ENCODE measurements around the gene TSSC4.
"Not testable (repeated sequence)": the region's sequence is repeated elsewhere in the genome, so short reads cannot be mapped to it uniquely, and the experiment has no call there.

TSSC4 gene

GRCh38 chr11:2400069-2400761, at the start of gene TSSC4:
TSSC4 (plus strand) TSS chr11:2400750; CDS start chr11:2402634, 1,884 bp downstream.
- DNase-seq: peak; percentile 98

GRCh38 chr11:2351701-2352100, 48.8 kb upstream of the TSSC4 start:
- no peak for DNase-seq

GRCh38 chr11:2352420-2352819, 48.1 kb upstream of the TSSC4 start:
- DNase-seq: no peak

GRCh38 chr11:2355000-2355644, 45.4 kb upstream of the TSSC4 start:
- no peak for DNase-seq

GRCh38 chr11:2357246-2357645, 43.3 kb upstream of the TSSC4 start:
- DNase-seq: no peak

- DNase-seq: not testable (repeated sequence)
Observed at GRCh38 chr11:2357651-2358050, 42.9 kb upstream of the TSSC4 start.

- DNase-seq: no peak
Observed at GRCh38 chr11:2358754-2359442, 41.7 kb upstream of the TSSC4 start.

GRCh38 chr11:2359557-2359956, 41.0 kb upstream of the TSSC4 start:
- no peak for DNase-seq

GRCh38 chr11:2360081-2360642, 40.4 kb upstream of the TSSC4 start:
- DNase-seq: no peak

GRCh38 chr11:2361565-2361964, 39.0 kb upstream of the TSSC4 start:
- no peak for DNase-seq

- DNase-seq: no peak
Observed at GRCh38 chr11:2362414-2362813, 38.1 kb upstream of the TSSC4 start.

- DNase-seq: no peak
Observed at GRCh38 chr11:2363130-2363529, 37.4 kb upstream of the TSSC4 start.

- DNase-seq: no peak
Observed at GRCh38 chr11:2363577-2364370, 36.8 kb upstream of the TSSC4 start.

GRCh38 chr11:2364386-2364785, 36.2 kb upstream of the TSSC4 start:
- DNase-seq: not testable (repeated sequence)

- DNase-seq: no peak
Observed at GRCh38 chr11:2365571-2366210, 34.9 kb upstream of the TSSC4 start.

- DNase-seq: no peak
Observed at GRCh38 chr11:2366276-2366675, 34.3 kb upstream of the TSSC4 start.

- no peak for DNase-seq
Observed at GRCh38 chr11:2366733-2367132, 33.8 kb upstream of the TSSC4 start.

- DNase-seq: no peak
Observed at GRCh38 chr11:2367266-2368160, 33.0 kb upstream of the TSSC4 start.

- DNase-seq: no peak
Observed at GRCh38 chr11:2368178-2368850, 32.2 kb upstream of the TSSC4 start.

GRCh38 chr11:2368851-2369180, 31.7 kb upstream of the TSSC4 start:
- DNase-seq: no peak

- no peak for DNase-seq
Observed at GRCh38 chr11:2369320-2369719, 31.2 kb upstream of the TSSC4 start.

Data from NCI-H2029 treated with DMSO at 0.1 percent for 48 hours (cell line).